NCI-H748 treated with DMSO at 0.1 percent for 48 hours (cell line): ENCODE measurements around the gene GHR.

Experiments
- DNase-seq: peaks from one replicate; lab custom pipeline; 2025; lab: John Stamatoyannopoulos, UW

Gene GHR

DNA sequence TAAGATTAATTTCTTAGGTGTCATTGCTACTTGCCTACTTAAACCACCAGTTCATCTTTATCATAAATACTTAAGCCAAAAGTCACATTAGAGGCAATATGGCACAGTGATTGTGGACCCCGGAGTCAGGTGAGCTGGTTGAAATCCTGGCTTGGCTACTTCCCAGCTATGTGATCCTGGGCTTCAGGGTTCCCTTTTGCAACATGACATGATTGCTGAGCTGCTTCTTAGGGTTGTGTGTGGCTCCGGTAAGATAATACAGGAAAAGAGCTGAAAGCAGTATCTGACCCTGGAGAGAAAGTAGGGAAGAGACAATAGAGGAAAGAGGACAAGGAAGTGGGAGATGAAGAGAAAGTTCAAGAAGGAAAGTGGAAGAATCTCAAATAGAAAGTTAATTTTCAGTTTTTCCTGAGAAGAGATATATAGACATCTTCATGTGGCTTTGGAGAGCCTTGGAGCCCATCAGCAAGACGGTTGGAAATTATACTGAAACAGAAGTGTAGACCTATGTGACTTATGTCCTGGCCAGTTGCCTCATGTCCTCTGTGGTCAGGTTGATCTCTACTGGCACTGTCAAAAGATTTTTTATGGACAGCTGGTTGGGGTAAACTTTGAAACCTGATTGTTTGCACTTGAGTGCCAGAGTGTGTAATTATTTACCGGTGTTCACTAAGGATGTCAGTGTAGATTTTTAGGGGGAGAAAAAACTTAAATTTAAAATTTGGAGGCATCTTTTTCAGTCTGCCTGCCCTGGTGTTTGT is 93.2 kb downstream of the GHR start:
- no peak for DNase-seq

DNA sequence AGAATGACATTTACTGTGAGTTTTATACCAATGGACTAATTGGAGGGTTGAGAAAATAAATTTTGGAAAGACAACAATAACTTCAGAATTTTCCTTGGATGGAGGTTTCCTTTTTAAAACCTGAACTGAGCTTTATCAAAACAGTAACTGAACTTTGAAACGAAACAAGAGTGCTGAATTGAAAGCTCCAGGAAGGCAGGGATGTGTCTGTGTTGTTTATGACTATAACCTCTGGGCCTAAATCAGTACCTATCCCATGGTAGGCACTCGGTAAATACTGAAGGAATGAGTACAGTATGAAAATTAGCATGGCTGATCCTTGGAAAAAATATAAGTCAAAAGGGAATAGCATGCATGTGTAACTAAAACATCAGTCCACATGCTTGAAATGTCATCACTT is 93.9 kb downstream of the GHR start:
- no peak for DNase-seq

DNA sequence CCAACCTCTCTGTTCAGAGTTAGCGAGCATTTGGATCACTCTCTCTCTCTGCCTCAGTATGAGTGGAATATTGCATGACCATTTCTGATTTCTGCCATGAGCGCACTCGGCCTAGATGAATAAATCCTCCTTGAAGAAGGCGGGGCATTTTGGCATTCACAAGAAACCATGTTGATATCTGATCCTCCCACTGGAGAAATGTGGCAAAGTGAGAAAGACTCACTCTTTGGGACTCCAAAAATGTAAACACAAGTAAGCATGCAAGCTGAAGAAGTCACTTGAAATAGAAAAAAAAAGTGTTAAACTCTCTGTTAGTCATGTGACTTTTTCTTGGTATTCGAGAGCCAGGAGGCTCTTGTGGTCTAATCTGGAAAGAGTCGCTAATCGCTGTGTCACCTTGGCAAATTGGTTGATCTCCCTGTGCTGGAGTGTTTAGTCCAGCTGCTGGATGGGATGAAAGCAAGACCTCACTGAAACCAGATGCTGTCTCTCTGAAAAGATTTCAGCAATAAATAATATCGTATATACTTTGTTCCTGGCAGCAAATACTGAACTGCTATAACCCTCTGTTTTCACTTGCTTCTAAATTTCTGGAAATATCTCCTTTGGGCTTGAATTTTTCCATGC is 95.5 kb downstream of the GHR start:
- no peak for DNase-seq

DNA sequence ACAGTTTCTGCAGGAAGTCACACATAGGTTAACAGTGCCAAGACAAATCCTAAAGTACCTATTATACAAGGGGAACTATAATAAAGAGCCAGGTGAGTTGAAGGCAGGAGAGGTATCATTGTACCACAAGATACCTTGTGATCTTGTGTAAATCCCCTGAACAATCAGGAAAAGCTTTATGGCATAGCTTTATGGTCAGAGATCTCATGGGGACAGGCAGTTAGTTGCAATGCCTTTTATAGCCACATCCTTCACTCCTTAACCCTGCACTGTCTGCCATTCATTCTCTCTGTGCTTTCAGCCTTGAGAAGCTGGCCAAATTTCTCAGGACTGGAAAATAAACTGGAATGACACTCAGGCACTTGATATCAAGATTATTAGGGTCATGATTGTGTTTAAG is 97.0 kb downstream of the GHR start:
- no peak for DNase-seq

DNA sequence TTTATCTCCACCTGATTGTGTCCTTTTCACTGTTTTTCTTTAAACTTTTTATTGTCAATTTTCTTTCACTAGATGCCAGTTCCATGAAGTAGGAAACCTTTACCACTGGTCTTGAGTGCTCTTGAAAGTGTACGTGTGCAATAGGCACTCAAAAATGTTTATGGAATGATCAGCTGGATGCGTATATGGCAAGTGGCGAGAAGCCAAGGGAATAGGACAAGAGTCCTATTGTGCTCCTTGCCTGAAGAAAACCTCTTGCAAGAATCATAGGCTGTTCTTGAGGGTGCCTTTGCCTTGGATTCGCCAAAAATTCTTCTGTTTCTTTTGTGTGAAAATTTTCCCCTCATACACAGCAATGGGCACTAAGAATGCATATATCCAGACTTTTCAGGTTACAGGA is 97.7 kb downstream of the GHR start:
- DNase-seq: no peak

DNA sequence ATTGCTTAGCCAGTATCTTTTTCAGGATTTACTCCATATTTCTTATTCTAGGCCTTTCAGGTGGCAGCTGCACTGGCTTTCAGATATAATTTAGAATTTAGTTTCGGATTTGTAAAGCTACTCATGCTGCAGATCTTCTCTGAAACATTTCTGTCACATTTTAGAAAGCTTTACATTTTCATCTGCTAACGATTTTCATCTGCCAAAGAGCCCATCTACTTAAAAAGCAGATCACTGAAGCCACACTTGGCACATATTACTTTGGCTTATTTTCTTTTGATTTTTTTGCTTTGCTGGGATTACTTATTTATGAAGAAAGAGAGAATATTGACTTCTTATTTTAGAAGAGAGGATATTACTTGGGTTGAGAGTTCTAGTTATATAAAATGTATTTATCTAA is 98.2 kb downstream of the GHR start:
- no peak for DNase-seq

DNA sequence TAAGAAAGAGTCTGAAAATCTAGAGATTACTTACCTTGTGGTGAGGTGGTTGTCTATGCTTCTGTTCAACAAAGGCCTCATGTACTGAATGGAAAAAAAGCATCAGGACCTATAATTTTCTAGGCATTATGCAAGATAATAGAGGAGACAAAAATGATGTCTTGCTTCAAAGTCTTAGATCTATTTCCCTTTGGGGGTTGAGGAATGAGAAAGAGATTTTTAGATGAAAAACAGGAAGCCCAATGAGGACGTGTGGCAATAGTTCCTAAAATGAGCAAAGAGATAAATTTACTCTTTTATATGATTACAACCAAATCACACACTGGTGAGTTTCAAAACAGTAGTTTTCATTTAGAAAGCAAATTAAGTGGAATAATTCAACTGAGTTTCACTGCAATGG is 99.5 kb downstream of the GHR start:
- DNase-seq: no peak

DNA sequence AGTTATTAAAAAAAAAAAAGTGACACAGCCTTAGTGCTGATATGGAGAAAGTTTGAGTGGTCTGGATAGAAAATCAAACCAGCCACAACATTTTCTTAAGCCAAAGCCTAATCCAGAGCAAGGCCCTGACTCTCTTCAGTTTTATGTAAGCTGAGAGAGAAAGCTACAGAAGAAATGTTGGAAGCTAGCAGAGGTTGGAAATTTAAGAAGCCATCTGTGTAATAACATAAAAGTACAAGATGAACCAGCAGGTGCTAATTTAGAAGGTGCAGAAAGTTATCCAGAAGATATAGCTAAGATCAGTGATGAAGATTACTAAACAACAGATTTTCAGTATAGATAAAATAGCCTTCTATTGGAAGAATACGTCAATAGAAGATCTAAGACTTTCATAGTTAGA is 102.9 kb downstream of the GHR start:
- no peak for DNase-seq

DNA sequence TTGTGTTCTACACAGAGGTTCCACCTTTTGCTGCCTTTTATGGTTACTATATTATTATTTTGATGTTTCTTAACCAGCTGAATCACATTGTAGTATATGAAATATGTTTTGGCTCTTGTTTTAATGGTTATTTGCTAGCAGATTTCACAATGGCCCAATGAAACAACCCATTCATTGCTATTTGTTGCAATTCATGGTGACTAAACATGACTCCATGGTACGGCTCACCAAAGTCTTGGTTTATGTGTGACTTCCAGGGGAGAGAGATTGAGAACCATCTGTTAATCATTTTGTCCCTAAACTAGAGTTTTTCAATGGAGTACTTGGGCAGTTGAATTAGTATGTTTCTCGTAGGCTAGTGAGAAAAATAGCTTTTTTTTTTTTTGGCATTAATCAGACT is 108.4 kb downstream of the GHR start:
- no peak for DNase-seq

DNA sequence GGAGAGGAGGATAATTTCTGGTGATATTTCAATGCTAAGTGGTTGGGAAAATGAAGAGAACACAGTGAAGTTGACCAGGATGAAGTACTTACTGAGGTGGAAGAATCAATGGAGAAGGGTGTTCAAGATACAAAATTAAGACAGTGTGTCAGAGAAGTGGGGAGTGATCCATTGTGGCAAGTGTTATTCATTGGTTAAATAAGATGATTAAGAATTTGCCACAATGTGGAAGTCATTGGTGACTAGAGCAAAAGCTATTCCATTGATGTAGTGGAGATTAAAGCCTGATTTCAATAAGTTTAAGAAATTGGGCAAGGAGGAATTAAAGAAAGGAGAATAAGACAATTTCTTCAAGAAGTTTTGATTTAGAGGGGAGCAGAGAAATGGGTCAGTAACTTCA is 118.9 kb downstream of the GHR start:
- no peak for DNase-seq

DNA sequence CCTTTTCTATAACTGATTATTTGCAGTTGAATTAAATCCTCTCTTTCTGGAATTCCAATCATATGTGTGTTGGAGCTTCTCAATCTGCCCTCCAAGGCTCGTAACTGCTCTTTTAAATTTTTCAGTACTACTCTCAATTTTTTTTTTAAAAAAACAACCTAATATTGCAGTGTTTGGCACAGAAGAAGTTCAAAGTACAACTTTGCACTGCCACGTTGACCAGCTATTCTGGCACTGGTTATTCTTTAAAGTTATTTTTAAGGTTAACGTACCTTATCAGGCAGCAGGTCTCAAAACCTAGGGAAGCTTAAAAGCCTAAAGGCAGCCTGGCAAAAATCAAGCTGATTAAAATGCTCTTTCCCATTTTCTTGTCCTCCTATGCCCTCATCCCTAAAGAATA is 120.5 kb downstream of the GHR start:
- DNase-seq: no peak

DNA sequence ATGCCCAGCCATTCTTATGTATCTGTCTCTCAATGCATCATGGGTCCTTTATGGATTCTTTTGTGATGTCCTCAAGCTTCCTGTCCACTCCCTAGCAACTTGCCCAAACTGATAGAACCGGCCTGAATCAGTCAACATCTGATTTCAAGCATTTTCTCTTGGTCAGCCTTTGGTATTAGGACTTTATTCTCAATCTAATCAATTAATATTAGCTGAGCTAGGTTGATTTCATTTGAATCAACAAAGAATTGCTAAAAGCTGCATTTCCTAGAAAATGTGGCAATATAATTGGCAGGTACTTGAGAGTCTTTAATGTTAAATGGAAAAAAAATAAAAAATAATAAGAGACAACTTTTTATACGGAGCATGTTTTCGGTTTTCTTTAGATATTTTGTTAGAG is 121.8 kb downstream of the GHR start:
- DNase-seq: no peak

DNA sequence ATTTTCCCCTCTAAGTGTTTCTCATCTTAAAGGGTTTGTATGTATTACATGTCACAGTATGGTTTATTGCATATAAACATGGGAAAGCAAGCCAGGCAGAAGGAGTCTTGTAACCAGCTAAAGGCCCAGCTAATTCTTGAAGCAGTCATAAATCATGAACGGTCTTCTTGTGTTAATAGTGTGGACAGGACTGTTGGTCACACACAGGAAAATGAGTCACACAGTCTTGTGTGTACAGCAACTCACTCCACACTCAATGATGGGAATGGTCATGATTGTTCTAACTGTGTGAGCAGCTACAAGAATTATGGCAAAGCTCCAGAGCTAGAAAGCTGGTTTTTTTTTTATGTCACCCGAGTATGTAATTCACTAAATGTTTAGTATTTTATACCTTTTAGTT is 123.9 kb downstream of the GHR start:
- DNase-seq: no peak

DNA sequence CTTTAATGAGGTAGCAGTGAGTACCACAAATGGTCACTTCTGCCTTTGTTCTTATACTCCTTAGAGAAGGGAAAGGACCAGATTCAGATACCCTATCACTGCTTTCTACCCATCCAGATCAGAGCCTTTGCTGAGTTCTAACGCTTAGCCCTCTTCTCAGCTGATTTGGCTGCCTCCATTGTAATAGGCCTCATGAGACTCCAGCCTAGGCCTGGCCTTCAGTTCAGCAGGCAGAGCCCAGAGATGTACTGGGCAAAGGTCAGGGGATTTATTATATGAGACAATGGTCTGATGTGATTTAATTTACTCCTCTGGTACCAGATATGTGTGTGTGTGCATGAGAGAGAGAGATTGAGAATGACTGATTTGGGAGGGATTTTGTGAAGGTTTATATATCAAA is 124.7 kb downstream of the GHR start:
- no peak for DNase-seq

DNA sequence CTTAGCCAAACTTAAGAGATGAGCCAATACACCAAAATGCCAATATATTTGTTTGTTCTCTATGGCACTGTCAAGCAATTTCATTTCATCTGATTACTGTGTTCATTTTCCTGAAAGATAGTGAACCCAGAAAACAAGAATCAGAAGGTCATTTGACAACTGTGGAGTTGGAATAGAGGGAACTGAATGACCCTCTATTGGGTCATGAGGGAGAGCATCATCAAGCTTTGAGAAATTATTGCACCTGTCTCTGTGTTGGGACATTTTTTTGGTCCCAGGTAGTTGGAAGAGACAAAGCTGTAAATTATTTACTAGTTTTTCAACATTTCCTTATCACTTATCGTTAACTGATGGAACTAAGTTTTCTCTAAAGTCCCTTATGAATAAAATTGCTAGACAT is 129.4 kb downstream of the GHR start:
- no peak for DNase-seq

DNA sequence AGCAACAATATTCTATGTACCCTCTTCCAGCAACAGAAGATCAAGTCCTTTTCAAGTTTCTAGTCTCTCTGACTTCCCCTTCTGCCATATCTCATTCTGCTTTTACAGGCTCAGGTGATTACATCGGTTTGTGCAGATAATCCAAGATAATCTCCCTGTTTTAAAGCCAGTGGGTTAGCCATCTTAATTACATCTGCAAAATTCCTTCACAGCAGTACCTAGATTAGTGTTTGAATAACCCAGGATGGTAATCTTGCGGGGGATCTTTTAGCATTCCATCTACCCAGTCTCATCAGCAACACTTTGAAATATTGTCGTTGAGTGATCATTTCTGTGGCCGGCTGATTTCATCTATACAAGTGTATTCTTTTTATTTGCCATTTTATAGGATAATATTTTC is 130.2 kb downstream of the GHR start:
- DNase-seq: no peak

DNA sequence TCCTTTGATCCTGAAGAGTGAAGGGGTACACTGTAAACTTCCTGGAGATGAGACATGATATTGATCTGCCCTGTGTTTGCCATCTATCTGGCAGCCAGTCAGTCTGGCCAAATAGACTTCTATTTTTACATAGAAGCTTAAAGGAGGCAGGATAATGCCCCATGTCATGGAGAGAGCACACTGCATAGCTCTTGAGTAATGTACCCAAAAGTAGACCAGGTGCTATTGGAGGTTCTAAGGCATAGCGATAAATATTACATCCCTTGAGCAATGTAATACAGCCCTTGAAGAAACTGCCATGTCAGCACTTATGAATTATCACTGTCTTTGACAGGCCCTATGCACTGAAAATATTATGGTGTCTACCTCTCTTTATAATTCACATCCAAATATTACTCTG is 131.8 kb downstream of the GHR start:
- DNase-seq: no peak

DNA sequence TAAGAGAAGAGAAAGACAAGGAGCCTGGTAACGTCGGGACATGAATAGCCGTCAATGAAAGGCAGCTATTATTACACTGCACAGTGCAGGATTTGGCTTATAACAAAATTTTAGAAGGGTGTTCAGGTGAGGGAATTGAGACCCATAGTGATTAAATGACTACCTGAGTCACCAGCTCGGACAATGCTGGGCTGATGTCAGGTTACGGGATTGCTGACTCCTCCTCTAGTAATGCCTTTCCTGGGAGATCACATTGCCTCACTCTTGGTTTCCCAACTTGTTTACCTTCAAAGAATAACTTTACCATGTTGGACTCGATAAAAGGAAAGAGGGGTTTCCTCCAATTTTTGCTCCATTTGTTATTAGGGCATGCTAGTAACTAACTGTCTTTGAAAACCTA is 132.6 kb downstream of the GHR start:
- no peak for DNase-seq

DNA sequence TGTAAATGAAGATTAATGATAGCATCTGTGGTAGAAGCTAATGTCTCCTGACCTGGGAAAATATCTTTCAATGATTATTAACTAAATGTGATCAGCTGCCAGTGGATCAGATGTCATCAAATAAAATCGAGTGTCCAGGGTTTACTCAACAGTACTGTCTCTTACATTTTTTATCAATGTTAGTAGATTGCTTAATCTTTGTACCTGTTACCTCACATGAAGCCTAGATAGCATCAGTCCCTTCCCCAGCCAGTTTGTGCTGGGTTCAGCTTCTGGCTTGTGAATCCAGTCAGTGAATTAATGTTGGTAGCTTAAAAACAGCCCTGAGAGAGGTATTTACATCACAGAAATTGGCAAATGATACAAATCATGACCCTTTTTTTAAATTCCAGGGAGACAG is 134.4 kb downstream of the GHR start:
- DNase-seq: no peak

DNA sequence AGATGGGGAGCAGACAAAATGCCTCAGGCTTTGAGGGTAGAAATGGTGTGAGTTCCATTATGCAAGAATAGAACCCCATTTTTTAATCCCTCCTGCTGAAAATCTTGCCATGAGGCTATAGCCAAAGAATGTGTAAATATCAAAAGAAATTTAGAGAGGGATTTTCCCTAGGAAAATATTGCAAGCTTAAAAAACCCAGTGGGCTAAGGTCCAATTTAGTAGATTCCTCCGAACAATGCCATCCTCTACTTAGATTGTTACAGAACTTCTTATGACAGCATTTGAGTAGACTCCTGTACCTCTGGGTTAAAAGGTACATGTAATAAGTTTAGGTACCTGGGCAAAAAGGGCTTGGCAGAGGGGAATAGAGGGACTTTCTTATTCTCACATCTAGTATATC is 138.4 kb downstream of the GHR start:
- DNase-seq: no peak

DNA sequence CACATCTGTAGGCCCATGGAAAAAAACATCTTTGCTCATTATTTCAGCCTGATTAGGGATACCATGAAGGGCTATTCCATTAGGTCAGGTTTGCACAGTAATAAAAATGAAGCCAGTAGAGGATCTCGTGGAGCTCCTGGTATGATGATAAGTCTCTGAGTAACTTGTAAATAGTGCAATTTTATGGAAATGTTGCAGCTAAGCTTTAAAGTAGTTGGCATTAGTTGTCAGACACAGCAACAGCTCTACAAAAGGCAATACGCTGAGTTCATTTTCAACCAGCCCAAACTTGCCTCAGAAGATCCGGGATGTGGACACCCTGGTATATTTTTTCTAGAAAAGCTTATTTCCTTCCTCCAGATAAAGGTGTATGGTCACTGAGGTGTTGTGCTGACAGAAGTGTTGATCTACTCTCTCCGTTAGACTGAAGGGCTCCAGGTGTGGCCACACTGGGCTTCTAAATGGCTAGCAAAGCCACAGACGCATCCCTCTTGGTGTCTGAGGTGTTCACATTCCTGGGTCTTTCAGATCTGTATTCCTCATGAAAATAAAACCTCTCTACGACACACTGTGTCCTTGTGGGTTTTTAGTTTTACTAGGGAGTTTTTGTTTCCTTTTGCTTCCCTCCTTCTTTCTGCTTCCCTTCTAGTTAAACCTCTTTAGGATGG is 141.6 kb downstream of the GHR start:
- DNase-seq: no peak

DNA sequence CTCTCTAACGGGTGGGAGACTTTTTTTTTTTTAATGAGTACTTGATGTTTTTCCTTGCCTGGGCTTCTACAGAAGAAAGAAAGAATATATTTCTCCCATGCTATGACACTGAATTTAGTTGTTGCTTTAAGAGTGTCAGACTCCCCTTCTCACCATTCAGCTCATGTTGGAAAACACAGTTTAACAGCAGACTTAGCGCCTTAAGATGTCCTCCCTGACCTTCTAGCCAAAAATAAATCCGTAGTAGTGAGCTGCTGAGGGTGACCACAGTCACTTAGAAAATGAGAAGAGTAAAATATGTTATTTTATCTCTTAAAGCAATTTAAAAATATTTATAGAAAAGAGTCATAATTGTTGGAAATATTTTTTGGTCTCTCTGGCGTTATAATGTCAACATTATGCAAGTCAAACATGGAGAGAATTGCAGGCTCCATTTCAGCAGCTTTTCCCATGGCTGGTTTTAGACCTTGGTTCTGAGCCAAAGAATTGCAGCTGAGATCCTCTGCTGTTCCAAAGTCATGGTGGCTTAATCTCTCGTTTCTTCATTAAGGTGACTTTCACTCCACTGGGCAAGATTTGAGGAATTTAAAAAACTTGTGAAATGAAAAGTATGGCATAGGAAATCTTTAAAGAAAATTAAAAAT is 143.5 kb downstream of the GHR start:
- DNase-seq: no peak

DNA sequence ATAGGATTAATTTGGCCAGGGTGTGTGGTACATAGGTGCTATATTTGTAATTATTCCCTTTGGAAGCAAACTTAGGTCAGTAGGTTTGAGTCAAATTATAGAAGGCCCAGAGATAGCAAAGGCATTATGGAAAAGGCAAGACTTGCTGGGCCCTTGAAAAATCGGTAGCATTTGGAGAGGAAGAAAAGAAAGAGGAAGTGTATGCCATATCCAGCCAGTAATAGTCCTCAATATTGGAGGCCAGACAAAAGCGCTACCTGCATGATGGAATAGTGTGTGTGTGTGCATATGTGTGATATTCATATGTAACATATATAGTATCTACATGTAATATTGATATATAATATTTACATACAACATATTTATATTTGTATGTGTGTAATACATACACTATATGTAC is 146.1 kb downstream of the GHR start:
- DNase-seq: no peak
